Activated CD4-positive, CD25-positive, alpha-beta regulatory T cell (primary cell): ENCODE results near the gene APBA3.
"Not testable (repeated sequence)": the region's sequence is repeated elsewhere in the genome, so short reads cannot be mapped to it uniquely, and the experiment has no call there.

ENCODE experiments used
- DNase-seq, 4 experiments: peaks; one replicate each; lab custom pipeline; 2025; lab: John Stamatoyannopoulos, UW

APBA3 gene

GRCh38 chr19:3770136-3770999, 8.9 kb upstream of the APBA3 start:
- no peak for DNase-seq

GRCh38 chr19:3769494-3769893, 8.0 kb upstream of the APBA3 start:
- no peak for DNase-seq

- no peak for DNase-seq
These were observed 7.2 kb upstream of the APBA3 start for GRCh38 chr19:3768748-3769099.

- DNase-seq: no peak
These were observed 6.7 kb upstream of the APBA3 start for GRCh38 chr19:3768015-3768747.

- no peak for DNase-seq
These were observed 5.6 kb upstream of the APBA3 start for GRCh38 chr19:3767050-3767449.

- no peak for DNase-seq
These were observed 5.0 kb upstream of the APBA3 start for GRCh38 chr19:3766520-3766919.

GRCh38 chr19:3765757-3766156, 4.3 kb upstream of the APBA3 start:
- not testable (repeated sequence) for DNase-seq

GRCh38 chr19:3765121-3765520, 3.6 kb upstream of the APBA3 start:
- no peak for DNase-seq

- peak; percentile 95 to 98 (median 97) for DNase-seq
These were observed 1.3 kb upstream of the APBA3 start, which contains the start of gene MRPL54 for GRCh38 chr19:3762501-3763459. MRPL54 (plus strand) TSS chr19:3762682; CDS start chr19:3762701, 19 bp downstream.

- DNase-seq: no peak
These were observed 610 bp upstream of the APBA3 start for GRCh38 chr19:3762130-3762473.

- no peak for DNase-seq
These were observed 576 bp downstream of the APBA3 start for GRCh38 chr19:3760871-3761361.

GRCh38 chr19:3759482-3760254, 1.8 kb downstream of the APBA3 start:
- no peak for DNase-seq

GRCh38 chr19:3758297-3758696, 3.2 kb downstream of the APBA3 start:
- DNase-seq: not testable (repeated sequence)

GRCh38 chr19:3757705-3758104, 3.8 kb downstream of the APBA3 start:
- not testable (repeated sequence) for DNase-seq

GRCh38 chr19:3753631-3754410, 7.7 kb downstream of the APBA3 start:
- no peak for DNase-seq

GRCh38 chr19:3752492-3752891, 9.0 kb downstream of the APBA3 start:
- DNase-seq: no peak

- DNase-seq: no peak
These were observed 10.3 kb downstream of the APBA3 start for GRCh38 chr19:3751236-3751635.

- DNase-seq: no peak
These were observed 11.3 kb downstream of the APBA3 start for GRCh38 chr19:3750211-3750610.

- DNase-seq: no peak
These were observed 12.5 kb downstream of the APBA3 start for GRCh38 chr19:3748965-3749364.

- DNase-seq: no peak
These were observed 15.0 kb downstream of the APBA3 start for GRCh38 chr19:3746371-3747056.
